ENCODE results near the gene TSPAN11.

DNA sequence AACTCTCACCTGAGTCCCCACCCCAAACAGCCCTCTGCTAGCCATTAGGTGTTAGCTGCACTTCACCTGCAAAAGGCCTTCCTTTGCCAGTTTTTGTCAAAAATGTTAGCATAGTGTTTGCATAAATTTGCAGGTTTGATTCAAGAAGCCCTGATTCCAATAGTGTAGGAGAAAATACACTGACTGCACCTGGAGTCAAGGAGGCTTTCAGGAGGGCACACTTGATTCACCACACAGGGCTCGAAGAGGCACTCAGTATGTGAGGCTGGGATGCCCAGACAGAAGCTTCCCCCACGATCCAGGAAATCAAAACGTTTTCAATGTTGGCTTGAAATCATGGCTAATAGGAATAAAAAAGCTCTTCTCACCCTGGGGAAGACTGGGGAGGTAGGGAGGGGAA, 106.6 kb downstream of the TSPAN11 start:
- TF ChIP-seq, protein P1, sequence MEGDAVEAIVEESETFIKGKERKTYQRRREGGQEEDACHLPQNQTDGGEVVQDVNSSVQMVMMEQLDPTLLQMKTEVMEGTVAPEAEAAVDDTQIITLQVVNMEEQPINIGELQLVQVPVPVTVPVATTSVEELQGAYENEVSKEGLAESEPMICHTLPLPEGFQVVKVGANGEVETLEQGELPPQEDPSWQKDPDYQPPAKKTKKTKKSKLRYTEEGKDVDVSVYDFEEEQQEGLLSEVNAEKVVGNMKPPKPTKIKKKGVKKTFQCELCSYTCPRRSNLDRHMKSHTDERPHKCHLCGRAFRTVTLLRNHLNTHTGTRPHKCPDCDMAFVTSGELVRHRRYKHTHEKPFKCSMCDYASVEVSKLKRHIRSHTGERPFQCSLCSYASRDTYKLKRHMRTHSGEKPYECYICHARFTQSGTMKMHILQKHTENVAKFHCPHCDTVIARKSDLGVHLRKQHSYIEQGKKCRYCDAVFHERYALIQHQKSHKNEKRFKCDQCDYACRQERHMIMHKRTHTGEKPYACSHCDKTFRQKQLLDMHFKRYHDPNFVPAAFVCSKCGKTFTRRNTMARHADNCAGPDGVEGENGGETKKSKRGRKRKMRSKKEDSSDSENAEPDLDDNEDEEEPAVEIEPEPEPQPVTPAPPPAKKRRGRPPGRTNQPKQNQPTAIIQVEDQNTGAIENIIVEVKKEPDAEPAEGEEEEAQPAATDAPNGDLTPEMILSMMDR (IDR thresholded peaks at IDR 0.05; ENCODE audit: insufficient read depth, low read length, poor library complexity, severe bottlenecking) = no peak
- TF ChIP-seq EZH2phosphoT487 (conservative IDR thresholded peaks at IDR 0.05; ENCODE audit: low read length) = no peak

Measured in SU-DHL-6 (cell line).